HFFc6 (cell line): ENCODE data around the gene FBXO34. TPM values are rescaled to one million over a fixed set of nuclear protein-coding genes. Genes with fewer than 3 reads are reported as not detected.
A peak's percentile ranks its signal among the peaks of the same experiment; 100 is the strongest.

ENCODE experiments used
- DNase-seq: peaks from one replicate; pipeline ENCODE4 v3.0.0-alpha.2; 2018
- H3K27ac Mint-ChIP-seq: 2 replicates; pipeline ENCODE4 v1.8.0; 2020; ENCODE audit warnings: mild to moderate bottlenecking, mixed read lengths
- H3K27me3 Mint-ChIP-seq: 2 replicates; pipeline ENCODE4 v1.8.0; 2021; ENCODE audit warnings: mild to moderate bottlenecking, moderate library complexity, mixed read lengths; ENCODE audit not compliant: insufficient read depth
- H3K36me3 Mint-ChIP-seq: 2 replicates; pipeline ENCODE4 v1.8.0; 2021; ENCODE audit warnings: low read depth, mixed read lengths
- H3K4me1 Mint-ChIP-seq: 2 replicates; pipeline ENCODE4 v1.8.0; 2020; ENCODE audit warnings: low read depth, mixed read lengths
- H3K4me3 Mint-ChIP-seq: 2 replicates; pipeline ENCODE4 v1.8.0; 2020; ENCODE audit warnings: mild to moderate bottlenecking, moderate library complexity, mixed read lengths
- H3K9me3 Mint-ChIP-seq: 2 replicates; pipeline ENCODE4 v1.8.0; 2020; ENCODE audit warnings: mild to moderate bottlenecking, mixed read lengths
- CTCF ChIP-seq: fragments of 200-600 bp; sonication (generic); IDR thresholded peaks from 2 replicates; pipeline ENCODE4 v1.5.0; 2021; ENCODE audit warnings: antibody characterized with exemption, mild to moderate bottlenecking
- total RNA-seq, 6 experiments: library from RNA; stranded (reverse); fragmentation: NEBNext Ultra II Directional; extraction: Animal tissue kit (Norgen Biotek cat#: 25700); gene quantifications; 2 replicates in 1 of 6; 3 replicates in 5 of 6; pipeline ENCODE4 v1.2.3, GENCODE V29; 2021

Gene FBXO34
- total RNA-seq, 6 experiments from 2014 or later, result 10.3 to 13.5 (median 11.7) TPM

GRCh38 chr14:55356913-55357312, 85.7 kb downstream of the FBXO34 start:
- TF ChIP-seq CTCF, result no peak
- H3K4me1 Mint-ChIP-seq, result no peaks in the 10 kb centered on the region
- no peak for DNase-seq
- H3K27ac Mint-ChIP-seq, result no peak overlapping the region
- peaks cover 6% of the 10 kb centered on the region; the same call in 1 of the 2 replicates for H3K36me3 Mint-ChIP-seq
- H3K4me3 Mint-ChIP-seq, result no peak overlapping the region
- H3K27me3 Mint-ChIP-seq, result no peaks in the 10 kb centered on the region; the same call in 1 of the 2 replicates
- H3K9me3 Mint-ChIP-seq, result no peaks in the 10 kb centered on the region

GRCh38 chr14:55359307-55359706, 88.1 kb downstream of the FBXO34 start:
- no peak for DNase-seq
- H3K36me3 Mint-ChIP-seq, result peaks cover 13% of the 10 kb centered on the region; the same call in 1 of the 2 replicates
- H3K9me3 Mint-ChIP-seq, result no peaks in the 10 kb centered on the region
- H3K27ac Mint-ChIP-seq, result no peak overlapping the region
- TF ChIP-seq CTCF, result no peak
- H3K4me3 Mint-ChIP-seq, result no peak overlapping the region
- H3K4me1 Mint-ChIP-seq, result no peaks in the 10 kb centered on the region
- no peaks in the 10 kb centered on the region; the same call in none of the 2 replicates for H3K27me3 Mint-ChIP-seq

GRCh38 chr14:55361190-55361589, 90.0 kb downstream of the FBXO34 start:
- Mint-ChIP-seq H3K27me3 (no peaks in the 10 kb centered on the region; the same call in none of the 2 replicates), H3K4me1 (peaks cover 10% of the 10 kb centered on the region), H3K27ac (no peak overlapping the region), H3K9me3 (no peaks in the 10 kb centered on the region), H3K4me3 (no peak overlapping the region), H3K36me3 (peaks cover 21% of the 10 kb centered on the region)
- no peak for DNase-seq
- no peak for TF ChIP-seq CTCF

- H3K27ac Mint-ChIP-seq, result peak overlapping the region; percentile 39
- TF ChIP-seq CTCF, result no peak
- H3K36me3 Mint-ChIP-seq, result peaks cover 41% of the 10 kb centered on the region
- H3K27me3 Mint-ChIP-seq, result no peaks in the 10 kb centered on the region; the same call in 1 of the 2 replicates
- DNase-seq, result peak; percentile 60
- no peak overlapping the region for H3K4me3 Mint-ChIP-seq
- H3K4me1 Mint-ChIP-seq, result peaks cover 21% of the 10 kb centered on the region
- no peaks in the 10 kb centered on the region for H3K9me3 Mint-ChIP-seq
These were observed 95.0 kb downstream of the FBXO34 start for GRCh38 chr14:55366271-55366670.

- no peak for DNase-seq
- Mint-ChIP-seq H3K27ac (no peak overlapping the region), H3K36me3 (peaks cover 30% of the 10 kb centered on the region), H3K9me3 (no peaks in the 10 kb centered on the region), H3K4me1 (peaks cover 27% of the 10 kb centered on the region), H3K4me3 (no peak overlapping the region), H3K27me3 (no peaks in the 10 kb centered on the region; the same call in 1 of the 2 replicates)
- no peak for TF ChIP-seq CTCF
These were observed 99.7 kb downstream of the FBXO34 start for GRCh38 chr14:55370883-55371455.
